NOMO-1 treated with dmso at 0.1 percent for 144 hours (cell line): ENCODE measurements around the gene MAST1.
"Not testable (repeated sequence)": the region's sequence is repeated elsewhere in the genome, so short reads cannot be mapped to it uniquely, and the experiment has no call there.

Source experiments
- DNase-seq: peaks from one replicate; lab custom pipeline; 2025; ENCODE audit not compliant: unreplicated experiment; lab: John Stamatoyannopoulos, UW

The MAST1 gene

DNA sequence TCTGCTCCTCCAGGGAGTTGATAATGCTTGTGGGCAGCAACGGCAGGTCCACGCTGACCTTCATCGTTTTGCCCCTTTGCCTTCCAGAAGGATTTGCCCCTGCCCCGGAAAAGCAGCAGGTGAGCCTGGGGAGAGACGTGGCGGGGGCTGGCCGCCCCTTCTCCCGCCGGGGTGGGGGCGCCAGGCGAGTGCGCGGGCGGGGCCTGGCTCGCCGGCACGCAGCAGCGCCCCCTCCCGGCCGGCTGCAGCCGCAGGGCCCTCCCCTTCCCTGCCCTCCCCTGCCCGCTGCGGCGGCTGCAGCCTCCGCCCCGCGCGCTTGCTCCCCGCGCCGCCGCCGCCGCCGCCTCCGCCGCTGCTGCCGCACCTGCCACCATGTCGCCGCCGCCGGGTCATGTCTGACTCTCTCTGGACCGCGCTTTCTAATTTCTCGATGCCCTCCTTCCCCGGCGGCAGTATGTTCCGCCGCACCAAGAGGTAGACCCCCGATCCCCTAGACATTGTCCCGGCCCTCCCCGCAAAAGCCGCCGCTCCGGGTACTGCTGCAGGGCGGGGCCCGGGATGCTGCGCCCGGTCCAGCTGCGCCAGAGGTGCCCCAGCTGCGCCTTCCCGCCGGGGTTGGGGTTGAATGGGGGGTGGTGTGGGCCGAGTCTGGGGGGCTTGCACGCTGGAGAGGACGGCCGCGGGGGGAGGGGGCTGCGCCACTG lies at the start of gene MAST1:
TSS of gene MAST1 (plus strand) at position 334 of the 704 bp plus-strand sequence. CDS start at position 392, 58 bp downstream.
- DNase-seq = peak; percentile 19

DNA sequence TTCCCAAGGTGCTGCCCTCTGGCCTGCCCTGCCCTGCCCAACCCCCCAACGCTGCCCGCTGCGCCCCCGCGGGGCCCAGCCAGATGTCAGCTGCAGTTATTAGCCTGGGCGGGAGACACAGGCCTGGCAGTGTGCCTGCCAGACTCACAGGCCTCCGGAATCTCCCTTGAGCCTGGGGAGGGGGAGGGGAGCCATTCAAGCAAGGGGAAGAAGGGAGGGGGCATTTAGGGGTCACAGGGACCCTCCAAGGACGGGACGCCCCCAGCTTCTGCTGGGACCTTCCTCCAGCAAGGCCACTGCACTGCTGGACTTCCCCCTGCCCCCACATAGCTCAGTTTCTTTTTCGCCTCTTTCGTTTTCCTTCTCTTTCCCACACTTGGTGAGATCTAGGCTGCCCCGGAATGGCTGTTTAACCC lies 49.6 kb upstream of the MAST1 start:
- DNase-seq = no peak

DNA sequence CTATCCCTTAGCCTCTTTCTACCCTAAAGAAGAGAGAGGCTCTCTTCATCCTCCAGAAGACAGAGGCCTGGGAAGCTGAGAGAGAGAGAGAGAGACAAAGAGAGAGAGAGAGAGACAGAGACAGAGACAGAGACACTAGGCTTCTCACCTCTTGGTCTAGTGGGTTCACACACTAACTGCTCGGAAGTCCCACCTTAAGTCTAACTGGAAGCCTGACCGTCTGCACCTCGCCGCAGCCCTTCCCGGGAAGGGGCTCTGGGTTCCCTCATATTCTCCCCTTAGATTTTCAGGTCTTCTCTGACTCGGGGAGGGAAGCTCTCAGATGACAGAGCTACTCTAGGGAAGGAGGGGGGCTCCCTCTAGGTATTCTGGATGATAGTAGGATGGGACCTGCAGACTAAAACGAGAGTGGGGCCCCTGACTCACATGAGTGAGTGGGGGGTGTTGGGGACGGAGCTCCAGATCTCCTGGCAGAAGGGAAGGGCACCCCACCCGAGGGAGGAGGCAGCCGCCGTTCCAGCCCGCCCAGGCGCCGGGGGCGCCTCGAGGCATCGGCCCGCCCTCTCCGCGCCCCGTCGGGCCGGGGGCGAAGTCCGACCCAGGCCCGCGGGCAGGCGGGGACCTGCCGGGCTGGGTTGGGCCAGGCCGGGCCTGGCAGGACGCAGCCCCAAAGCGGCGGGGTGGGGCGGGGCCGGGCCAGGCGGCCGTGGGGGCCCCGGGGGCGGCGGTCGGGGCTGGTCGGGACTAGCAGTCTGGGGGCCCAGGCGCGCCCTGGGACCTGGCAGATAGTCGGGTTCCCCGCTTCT lies 49.0 kb upstream of the MAST1 start:
- DNase-seq = no peak

DNA sequence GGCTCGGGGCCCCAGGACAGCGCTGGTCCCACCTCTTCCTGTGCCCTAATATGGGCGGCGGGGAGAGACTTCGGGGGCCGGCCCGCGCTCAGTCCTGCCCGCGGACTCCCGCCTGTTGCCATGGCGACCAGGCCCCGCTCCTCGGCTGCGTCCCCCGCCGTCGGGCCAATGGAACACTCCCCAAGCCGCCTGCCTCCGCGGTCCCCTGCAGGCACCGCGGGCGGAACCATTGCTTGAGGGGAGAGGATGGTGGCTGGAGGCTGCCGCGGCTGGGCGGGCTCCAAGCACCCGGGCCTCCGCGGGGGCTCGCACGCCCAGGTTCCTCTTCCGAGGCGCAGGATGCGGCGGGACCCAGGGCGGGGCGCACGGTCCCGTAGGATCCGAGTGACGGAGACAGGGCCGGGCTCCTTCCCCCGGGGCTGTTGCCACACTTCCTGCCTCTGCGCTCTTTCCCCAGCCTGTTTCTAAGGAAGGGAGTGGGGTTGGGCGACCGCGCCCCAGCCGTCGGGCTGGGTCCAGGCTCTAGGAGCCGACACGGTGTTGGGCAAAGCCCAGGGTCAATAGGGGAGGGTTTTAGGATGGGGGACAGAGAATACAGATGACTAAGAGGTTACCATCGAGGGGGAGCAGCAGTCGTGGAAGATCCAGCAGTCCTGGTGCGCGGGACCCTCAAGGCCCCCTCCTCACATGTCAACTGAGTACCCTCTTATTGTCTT lies 48.3 kb upstream of the MAST1 start:
- peak; percentile 98 for DNase-seq

DNA sequence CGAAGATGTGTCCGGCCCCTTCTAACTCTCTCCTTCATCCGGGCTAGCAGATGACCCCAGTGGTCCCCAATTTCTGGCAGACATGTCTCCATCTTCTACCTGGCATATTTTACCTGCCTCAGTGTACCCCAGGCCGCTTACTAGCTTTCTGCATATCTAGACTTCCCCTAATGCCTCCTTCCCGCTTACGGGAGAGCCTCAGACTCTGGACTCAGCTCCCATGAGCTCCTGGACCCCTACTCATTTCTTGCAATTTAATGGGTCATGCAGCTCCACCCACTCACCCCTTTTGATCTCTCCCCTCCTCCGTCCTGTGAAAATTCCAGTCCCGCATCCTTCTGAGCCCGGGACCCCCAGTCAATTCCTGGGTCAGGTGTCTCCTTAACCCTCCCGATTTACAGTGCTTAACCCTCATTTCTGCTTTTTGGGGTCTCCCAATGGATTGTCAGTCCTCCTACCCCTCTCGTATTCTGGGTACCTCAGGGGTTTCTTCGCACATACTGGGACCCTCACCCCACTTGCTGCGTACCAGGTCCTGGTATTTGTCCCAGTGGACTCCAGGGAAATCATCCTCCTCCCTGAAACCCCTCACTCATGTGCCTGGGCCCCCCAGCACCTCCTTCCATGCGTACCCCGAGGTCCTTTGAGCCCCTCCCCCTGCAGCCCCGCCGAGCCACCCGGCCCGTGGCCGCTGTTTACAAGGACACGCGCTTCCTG lies 47.5 kb upstream of the MAST1 start:
- DNase-seq = no peak

DNA sequence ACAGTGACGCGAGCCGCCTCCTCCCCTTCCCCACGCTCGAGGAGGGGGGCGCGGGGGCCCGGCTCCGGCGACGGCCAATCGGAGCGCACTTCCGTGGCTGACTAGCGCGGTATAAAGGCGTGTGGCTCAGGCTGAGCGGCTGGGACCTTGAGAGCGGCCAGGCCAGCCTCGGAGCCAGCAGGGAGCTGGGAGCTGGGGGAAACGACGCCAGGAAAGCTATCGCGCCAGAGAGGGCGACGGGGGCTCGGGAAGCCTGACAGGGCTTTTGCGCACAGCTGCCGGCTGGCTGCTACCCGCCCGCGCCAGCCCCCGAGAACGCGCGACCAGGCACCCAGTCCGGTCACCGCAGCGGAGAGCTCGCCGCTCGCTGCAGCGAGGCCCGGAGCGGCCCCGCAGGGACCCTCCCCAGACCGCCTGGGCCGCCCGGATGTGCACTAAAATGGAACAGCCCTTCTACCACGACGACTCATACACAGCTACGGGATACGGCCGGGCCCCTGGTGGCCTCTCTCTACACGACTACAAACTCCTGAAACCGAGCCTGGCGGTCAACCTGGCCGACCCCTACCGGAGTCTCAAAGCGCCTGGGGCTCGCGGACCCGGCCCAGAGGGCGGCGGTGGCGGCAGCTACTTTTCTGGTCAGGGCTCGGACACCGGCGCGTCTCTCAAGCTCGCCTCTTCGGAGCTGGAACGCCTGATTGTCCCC lies 46.8 kb upstream of the MAST1 start, which contains the start of gene JUNB:
TSS of gene JUNB (plus strand) at position 142 of the 706 bp plus-strand sequence. CDS start at position 428, 286 bp downstream.
- DNase-seq = peak; percentile 93

DNA sequence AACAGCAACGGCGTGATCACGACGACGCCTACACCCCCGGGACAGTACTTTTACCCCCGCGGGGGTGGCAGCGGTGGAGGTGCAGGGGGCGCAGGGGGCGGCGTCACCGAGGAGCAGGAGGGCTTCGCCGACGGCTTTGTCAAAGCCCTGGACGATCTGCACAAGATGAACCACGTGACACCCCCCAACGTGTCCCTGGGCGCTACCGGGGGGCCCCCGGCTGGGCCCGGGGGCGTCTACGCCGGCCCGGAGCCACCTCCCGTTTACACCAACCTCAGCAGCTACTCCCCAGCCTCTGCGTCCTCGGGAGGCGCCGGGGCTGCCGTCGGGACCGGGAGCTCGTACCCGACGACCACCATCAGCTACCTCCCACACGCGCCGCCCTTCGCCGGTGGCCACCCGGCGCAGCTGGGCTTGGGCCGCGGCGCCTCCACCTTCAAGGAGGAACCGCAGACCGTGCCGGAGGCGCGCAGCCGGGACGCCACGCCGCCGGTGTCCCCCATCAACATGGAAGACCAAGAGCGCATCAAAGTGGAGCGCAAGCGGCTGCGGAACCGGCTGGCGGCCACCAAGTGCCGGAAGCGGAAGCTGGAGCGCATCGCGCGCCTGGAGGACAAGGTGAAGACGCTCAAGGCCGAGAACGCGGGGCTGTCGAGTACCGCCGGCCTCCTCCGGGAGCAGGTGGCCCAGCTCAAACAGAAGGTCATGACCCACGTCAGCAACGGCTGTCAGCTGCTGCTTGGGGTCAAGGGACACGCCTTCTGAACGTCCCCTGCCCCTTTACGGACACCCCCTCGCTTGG lies 46.1 kb upstream of the MAST1 start:
- DNase-seq = peak; percentile 62

DNA sequence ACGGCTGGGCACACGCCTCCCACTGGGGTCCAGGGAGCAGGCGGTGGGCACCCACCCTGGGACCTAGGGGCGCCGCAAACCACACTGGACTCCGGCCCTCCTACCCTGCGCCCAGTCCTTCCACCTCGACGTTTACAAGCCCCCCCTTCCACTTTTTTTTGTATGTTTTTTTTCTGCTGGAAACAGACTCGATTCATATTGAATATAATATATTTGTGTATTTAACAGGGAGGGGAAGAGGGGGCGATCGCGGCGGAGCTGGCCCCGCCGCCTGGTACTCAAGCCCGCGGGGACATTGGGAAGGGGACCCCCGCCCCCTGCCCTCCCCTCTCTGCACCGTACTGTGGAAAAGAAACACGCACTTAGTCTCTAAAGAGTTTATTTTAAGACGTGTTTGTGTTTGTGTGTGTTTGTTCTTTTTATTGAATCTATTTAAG lies 45.4 kb upstream of the MAST1 start:
- no peak for DNase-seq

DNA sequence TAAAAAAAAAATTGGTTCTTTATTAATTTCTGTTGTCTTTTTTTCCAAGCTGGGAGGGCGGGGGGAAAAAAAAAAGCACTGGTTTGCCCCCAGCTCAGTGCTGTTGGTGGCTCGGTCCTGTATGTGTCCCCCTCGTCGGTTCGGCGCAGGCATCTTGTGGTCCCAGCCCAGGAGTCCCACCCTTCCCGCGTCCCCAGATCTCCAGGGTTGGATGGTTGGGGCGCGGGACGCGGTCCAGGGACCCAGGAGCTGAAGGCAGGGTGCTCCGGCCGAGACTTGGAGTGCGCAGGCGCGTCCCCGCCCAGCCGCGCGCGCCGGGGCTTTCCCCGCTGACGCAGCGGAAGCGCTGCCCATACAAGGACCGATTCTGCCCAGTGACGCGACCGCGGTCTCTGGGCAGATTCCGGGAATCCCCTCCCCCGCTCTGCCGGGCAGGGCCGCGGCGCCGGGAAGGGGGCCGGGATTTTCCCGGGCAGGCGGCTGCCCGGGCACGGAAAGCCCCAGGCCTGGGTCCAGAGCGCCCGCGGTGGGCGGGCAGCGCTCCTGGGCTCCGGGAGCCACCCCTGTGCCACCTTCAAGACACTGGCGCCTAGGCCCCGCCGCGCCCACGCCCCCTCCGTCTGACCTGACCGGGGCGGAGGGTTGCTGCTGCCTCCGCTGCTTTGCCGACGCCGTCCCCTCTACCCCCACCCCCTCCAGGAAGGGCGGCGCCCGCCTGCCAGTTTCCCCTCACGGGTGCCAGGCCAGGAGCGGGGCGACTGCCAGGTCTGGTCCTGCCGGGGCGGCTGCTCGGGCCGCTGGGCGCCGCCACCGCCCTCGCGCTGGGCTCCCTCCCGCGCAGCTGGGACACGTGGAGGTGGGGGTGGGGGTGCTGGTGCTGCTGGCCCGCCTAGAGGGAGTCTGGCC lies 44.8 kb upstream of the MAST1 start:
- peak; percentile 68 for DNase-seq

DNA sequence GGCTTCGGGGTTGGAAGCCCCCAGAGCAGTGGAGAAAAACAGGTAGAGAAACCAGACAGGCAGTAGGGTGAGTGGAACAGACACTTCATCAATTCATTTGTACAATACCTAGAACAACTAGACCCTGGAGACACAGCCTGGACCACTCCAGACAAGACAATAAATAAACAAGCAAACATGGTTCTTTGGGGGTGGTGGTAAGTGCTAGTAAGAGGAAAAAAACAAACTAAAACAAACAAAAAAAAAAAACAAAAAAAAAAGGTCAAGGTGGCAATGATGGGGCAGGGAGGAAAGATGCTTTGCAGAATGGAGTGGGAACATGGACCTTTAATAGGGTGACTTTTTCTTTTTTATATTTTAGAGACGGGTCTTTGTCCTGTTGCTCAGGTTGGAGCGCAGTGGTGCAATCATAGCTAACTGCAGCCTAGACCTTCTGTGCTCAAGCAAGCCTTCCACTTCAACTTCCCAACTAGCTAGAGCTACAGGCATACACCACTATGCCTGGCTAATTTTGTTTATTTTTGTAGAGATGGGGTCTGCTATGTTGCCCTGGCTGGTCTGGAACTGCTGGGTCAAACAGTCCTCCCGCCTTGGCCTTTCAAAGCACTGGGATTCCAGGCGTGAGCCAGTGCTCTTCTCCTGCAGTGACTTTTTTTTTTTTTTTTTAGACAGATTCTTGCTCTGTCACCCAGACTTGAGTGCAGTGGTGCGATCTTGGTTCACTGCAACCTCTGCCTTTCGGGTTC lies 43.9 kb upstream of the MAST1 start:
- DNase-seq = no peak

DNA sequence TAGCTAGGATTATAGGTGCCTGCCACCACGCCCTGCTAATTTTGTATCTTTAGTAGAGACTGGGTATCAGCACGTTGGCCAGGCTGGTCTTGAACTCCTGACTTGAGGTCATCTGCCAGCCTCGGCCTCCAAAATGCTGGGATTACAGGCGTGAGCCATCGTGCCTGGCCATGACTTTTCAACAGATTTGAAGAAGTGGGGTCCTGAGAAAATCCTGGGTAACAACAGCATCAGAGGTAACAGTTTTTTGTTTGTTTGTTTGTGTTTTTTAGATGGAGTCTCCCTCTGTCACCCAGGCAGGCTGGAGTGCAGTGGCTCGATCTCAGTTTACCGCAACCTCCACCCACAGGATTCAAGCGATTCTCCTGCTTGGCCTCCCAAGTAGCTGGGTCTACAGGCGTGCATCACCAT lies 43.3 kb upstream of the MAST1 start:
- no peak for DNase-seq

DNA sequence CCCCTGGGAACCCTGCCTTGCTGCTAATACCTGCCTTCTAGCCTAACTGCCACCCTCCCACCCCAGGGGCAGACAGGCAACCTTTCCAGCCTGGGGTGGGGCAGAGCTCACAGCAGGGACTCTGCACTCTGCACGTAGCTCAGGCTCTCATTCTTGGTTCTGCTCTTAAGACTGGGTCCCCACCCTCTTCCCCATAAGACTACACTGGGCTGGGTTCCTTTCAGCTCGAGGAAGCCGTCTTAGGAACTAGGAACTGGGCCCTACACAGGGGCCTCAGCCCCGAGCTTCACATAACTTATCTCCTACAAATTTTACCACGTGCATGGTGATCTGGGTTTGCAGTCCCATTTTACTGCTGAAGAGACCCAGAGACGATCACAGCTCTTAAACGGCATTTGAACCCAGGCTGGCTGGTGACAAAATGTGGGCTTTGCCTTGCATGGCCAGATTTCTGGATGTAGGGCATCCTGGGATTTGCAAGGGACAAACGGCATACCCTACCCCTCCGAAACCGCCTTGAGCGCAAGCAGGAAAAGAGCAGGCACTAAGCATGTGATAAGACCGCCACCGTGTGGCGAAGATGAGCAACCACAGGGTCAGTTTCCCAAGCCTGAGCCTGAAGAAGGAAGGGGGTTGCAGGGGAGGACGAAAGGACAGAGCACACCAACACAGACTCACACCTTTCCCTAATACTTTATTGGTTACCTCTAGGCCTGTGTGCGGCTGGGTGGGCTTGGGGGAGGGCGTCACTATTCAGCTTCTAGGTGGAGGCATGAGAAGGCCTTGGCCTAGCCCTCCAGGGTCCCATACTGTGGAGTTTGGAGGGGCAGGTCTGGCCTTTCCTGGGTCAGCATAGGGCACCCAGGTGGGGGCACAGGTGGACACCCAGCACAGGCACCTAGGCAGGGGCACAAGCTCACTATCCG lies 41.9 kb upstream of the MAST1 start:
- DNase-seq = peak; percentile 42

DNA sequence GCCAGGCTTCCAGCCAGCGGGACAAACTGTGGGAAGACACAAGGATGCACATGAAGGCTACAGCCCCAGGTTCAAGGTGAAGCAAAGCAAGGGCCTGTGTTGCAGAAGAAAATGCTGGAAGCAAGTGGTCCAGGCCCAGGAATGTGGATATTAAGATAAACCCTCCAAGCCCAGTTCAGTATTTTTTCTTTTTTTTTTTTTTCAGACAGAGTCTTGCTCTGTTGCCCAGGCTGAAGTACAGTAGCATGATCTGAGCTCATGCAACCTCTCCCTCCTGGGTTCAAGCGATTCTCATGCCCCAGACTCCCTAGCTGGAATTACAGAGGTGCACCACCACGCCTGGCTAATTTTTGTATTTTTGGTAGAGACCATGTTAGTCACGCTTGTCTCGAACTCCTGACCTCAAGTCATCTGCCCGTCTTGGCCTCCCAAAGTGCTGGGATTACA lies 41.2 kb upstream of the MAST1 start:
- no peak for DNase-seq

DNA sequence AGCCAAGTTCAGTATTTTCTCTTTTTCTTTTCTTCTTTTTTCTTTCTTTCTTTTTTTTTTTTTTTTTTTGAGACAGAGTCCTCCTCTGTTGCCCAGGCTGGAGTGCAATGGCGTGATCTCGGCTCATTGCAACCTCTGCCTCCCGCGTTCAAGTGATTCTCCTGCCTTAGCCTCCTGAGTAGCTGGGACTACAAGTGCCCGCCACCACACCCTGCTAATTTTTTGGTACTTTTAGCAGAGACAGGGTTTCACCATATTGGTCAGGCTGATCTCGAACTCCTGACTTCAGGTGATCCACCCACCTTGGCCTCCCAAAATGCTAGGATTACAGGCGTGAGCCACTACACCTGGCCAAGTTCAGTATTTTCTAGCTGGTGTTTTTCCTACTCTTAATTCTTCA lies 40.7 kb upstream of the MAST1 start:
- not testable (repeated sequence) for DNase-seq

DNA sequence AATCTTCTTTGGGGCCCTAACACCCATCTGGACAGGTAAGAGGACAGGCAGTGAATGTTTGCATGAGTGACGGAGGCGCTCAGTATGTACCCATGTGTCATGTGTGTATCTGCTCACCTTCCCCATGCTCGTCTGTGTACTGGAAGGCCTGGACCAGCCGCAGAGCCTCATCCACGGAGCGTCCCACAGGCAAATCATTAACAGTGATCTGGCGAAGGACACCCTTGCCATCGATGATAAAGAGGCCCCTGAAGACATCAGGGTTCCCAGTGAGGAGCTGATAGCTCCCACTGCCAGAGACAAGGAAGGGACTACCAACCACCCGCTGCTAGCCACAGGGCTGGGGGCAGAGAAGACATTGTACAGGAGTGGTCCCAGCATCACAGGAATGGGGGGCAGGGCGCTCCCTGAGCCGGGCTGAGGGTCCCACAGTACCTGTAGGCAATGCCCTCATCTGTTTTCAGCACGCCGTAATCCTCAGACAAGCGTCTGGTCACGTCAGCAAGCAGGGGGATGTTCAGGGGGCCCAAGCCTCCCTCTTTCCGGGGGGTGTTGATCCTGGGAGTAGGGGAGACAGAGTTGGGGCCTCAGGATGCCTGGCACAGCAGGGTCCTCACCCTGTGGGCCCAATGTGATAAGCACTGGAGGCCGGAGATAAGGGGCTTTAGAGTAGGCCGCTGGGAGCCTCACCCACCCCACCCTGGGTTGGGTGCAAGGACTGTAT lies 38.4 kb upstream of the MAST1 start:
- no peak for DNase-seq

DNA sequence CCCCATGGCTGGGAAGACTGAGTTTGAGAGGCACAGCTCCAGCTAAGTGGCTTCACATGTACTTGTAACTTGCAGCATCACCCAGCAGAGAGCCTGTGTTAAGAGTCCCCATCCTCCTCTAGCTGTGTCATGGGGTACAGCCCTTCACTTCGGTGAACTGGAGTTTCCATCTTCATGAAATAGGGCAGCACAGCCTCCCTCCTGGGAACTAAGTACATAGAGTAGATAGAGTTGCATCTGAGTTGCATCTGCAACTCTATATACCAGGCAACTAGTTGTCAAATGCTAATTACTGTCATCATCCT lies 37.9 kb upstream of the MAST1 start:
- DNase-seq = no peak
